Caco-2 (cell line): ENCODE measurements around the gene TINAGL1. TPM values are rescaled to one million over a fixed set of nuclear protein-coding genes. Genes with fewer than 3 reads are reported as not detected.

ENCODE experiments used
- BruUV-seq: library from RNA; stranded (reverse); fragments of 400-500 nt; replicated peaks from 2 replicates; lab custom pipeline; 2021; lab: Mats Ljungman, UMichigan
- CTCF ChIA-PET: fragments of 300-600 bp; sonication (Branson Sonifier 250); formaldehyde crosslinking; loops from one replicate; lab custom pipeline; 2022; ENCODE audit warnings: antibody characterized with exemption; lab: Charles Lee
- POLR2A ChIA-PET: fragments of 300-600 bp; sonication (Branson Sonifier 250); formaldehyde crosslinking; loops from one replicate; lab custom pipeline; 2022; ENCODE audit warnings: antibody characterized with exemption; lab: Charles Lee
- DNase-seq, 2 experiments: peaks; one replicate each; pipeline versions ENCODE4 v3.0.0 to v3.0.0-alpha.2; 2020 to 2022
- H3K27me3 ChIP-seq: replicated peaks from 2 replicates; pipeline ENCODE4 v1.6.0; 2011; ENCODE audit warnings: low read length; ENCODE audit not compliant: control insufficient read depth, insufficient read depth
- H3K36me3 ChIP-seq: 2 replicates; pipeline ENCODE4 v1.5.1; 2011; ENCODE audit warnings: low read length; ENCODE audit not compliant: control insufficient read depth, insufficient read depth
- H3K4me1 ChIP-seq: fragments of 250-450 bp; sonication (Bioruptor Pico); 2 replicates; pipeline ENCODE4 v1.5.1; 2020; ENCODE audit warnings: mild to moderate bottlenecking
- H3K4me3 ChIP-seq: 2 replicates; pipeline ENCODE4 v1.5.1; 2011; ENCODE audit warnings: low read depth, mild to moderate bottlenecking, control low read depth, low read length
- H3K9me3 ChIP-seq: fragments of 250-450 bp; sonication (Bioruptor Pico); 2 replicates; pipeline ENCODE4 v1.5.1; 2020; ENCODE audit warnings: mild to moderate bottlenecking, moderate library complexity
- H3K27ac Mint-ChIP-seq: one replicate; pipeline ENCODE4 v1.8.0; 2022; ENCODE audit warnings: mixed read lengths; ENCODE audit not compliant: unreplicated experiment
- H3K27me3 Mint-ChIP-seq: one replicate; pipeline ENCODE4 v1.8.0; 2022; ENCODE audit warnings: mixed read lengths; ENCODE audit not compliant: insufficient read depth, unreplicated experiment
- H3K36me3 Mint-ChIP-seq: one replicate; pipeline ENCODE4 v1.8.0; 2022; ENCODE audit warnings: mild to moderate bottlenecking, mixed read lengths; ENCODE audit not compliant: insufficient read depth, unreplicated experiment
- H3K4me1 Mint-ChIP-seq: one replicate; pipeline ENCODE4 v1.8.0; 2022; ENCODE audit warnings: low read depth, mixed read lengths; ENCODE audit not compliant: unreplicated experiment
- H3K4me3 Mint-ChIP-seq: one replicate; pipeline ENCODE4 v1.8.0; 2022; ENCODE audit warnings: mild to moderate bottlenecking, moderate library complexity, mixed read lengths; ENCODE audit not compliant: unreplicated experiment
- H3K9me3 Mint-ChIP-seq: one replicate; pipeline ENCODE4 v1.8.0; 2022; ENCODE audit warnings: mixed read lengths; ENCODE audit not compliant: unreplicated experiment
- CTCF ChIP-seq, 2 experiments: fragments of 200-600 bp in 1 of 2; IDR thresholded peaks; 1 replicate in 1 of 2; 2 replicates in 1 of 2; pipeline versions ENCODE4 v1.5.1 to v1.8.0; 2011 to 2022; ENCODE audit warnings: antibody characterized with exemption in 1 of 2, control low read depth in 1 of 2, inconsistent platforms in 1 of 2, low read depth in 1 of 2, low read length in 1 of 2, mild to moderate bottlenecking in 1 of 2, moderate library complexity in 1 of 2; ENCODE audit not compliant: insufficient read depth in 1 of 2, severe bottlenecking in 1 of 2, unreplicated experiment in 1 of 2
- intact Hi-C: fragments of 100-400 bp; cut with micrococcal nuclease; formaldehyde crosslinking; loops from one replicate; pipeline ENCODE4 v1.10.0; 2022; ENCODE audit not compliant: unreplicated experiment
- total RNA-seq: library from RNA; stranded (reverse); gene quantifications from 2 replicates; pipeline ENCODE4 v1.2.3, GENCODE V29; 2022

The TINAGL1 gene
- total RNA-seq, 1 experiment from 2014 or later, result 101 TPM

GRCh38 chr1:31620631-31621497 is 44.5 kb downstream of the TINAGL1 start:
- ChIA-PET CTCF (interaction anchor here (0.6 kb wide), 1 partner anchor 168 kb away, joined by 3 read pairs; no protein-coding TSS in a partner anchor), POLR2A (no interaction called here)
- Mint-ChIP-seq H3K9me3 (no peaks in the 10 kb centered on the region), H3K27me3 (no peaks in the 10 kb centered on the region), H3K27ac (no peak overlapping the region), H3K4me3 (no peak overlapping the region), H3K36me3 (no peaks in the 10 kb centered on the region), H3K4me1 (peaks cover 5% of the 10 kb centered on the region)
- Histone ChIP-seq H3K9me3 (no peaks in the 10 kb centered on the region), H3K4me3 (no peak overlapping the region), H3K4me1 (no peaks in the 10 kb centered on the region), H3K27me3 (no peaks in the 10 kb centered on the region), H3K36me3 (no peaks in the 10 kb centered on the region)
- no peak for TF ChIP-seq CTCF (IDR thresholded peaks at IDR 0.05; ENCODE audit: insufficient read depth in 1 of 2, low read depth in 1 of 2, low read length in 1 of 2, severe bottlenecking in 1 of 2, unreplicated experiment in 1 of 2)
- no TSS peak for BruUV-seq
- DNase-seq, result no peak
- intact Hi-C loops, result no loop called here

GRCh38 chr1:31621498-31621820 is 45.1 kb downstream of the TINAGL1 start:
- Mint-ChIP-seq H3K9me3 (no peaks in the 10 kb centered on the region), H3K27me3 (no peaks in the 10 kb centered on the region), H3K27ac (no peak overlapping the region), H3K4me1 (peaks cover 5% of the 10 kb centered on the region), H3K36me3 (no peaks in the 10 kb centered on the region), H3K4me3 (no peak overlapping the region)
- no peaks in the 10 kb centered on the region for H3K27me3 ChIP-seq
- ChIA-PET POLR2A (no interaction called here), CTCF (interaction anchor here (0.6 kb wide), 1 partner anchor 167 kb away, joined by 3 read pairs; no protein-coding TSS in a partner anchor)
- no peak for TF ChIP-seq CTCF (IDR thresholded peaks at IDR 0.05; ENCODE audit: insufficient read depth in 1 of 2, low read depth in 1 of 2, low read length in 1 of 2, severe bottlenecking in 1 of 2, unreplicated experiment in 1 of 2)
- BruUV-seq, result no TSS peak
- H3K9me3 ChIP-seq, result no peaks in the 10 kb centered on the region
- H3K4me3 ChIP-seq, result no peak overlapping the region
- intact Hi-C loops, result no loop called here
- no peaks in the 10 kb centered on the region for H3K4me1 ChIP-seq
- no peak for DNase-seq
- H3K36me3 ChIP-seq, result no peaks in the 10 kb centered on the region

DNA sequence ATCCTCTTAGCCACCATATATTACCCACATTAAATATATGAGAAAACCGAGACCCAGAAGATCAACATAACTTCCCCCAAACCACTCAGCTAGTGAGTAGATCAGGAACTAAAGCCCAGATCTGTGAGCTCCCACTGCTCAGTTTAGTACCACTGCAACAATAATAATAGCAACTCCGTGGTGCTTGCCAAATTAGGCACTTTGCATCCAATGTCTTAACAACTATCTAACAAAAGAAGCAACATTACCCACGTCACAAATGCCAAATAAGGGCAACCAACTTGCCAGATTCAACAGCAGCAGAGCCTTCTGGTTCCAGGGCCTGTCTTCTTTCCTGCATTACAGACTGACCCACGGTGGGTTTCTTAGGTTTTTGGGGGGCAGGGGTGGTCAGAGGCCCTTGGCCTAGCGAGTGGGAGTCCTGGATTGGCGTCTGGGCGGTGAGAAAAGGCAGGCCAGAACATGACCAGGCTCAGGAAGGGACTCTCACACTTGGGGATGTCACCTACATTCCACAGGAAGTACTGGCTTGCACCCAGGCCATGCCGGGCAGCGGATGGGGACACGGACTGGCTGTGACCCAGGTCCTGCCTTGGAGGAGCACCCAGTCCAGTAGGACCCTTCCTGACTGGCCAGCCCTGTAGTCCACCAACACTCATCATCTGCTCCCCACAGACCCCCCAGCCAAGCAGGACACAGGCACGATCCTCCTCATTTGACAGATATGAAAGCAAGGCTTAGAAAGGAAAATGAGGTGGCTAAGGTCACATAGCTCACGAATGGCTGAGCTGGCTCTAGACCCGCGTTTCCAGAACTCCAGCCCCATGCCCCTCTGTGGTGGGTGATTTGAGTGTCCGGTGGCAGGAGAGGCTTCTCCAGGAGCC is 45.8 kb downstream of the TINAGL1 start:
- ChIA-PET POLR2A (no interaction called here), CTCF (no interaction called here)
- no peak overlapping the region for H3K4me3 Mint-ChIP-seq
- H3K4me1 Mint-ChIP-seq, result peaks cover 4% of the 10 kb centered on the region
- intact Hi-C loops, result no loop called here
- H3K9me3 Mint-ChIP-seq, result no peaks in the 10 kb centered on the region
- no peaks in the 10 kb centered on the region for H3K9me3 ChIP-seq
- H3K36me3 ChIP-seq, result no peaks in the 10 kb centered on the region
- H3K4me1 ChIP-seq, result no peaks in the 10 kb centered on the region
- no peak for TF ChIP-seq CTCF (IDR thresholded peaks at IDR 0.05; ENCODE audit: insufficient read depth in 1 of 2, low read depth in 1 of 2, low read length in 1 of 2, severe bottlenecking in 1 of 2, unreplicated experiment in 1 of 2)
- BruUV-seq, result no TSS peak
- no peak overlapping the region for H3K4me3 ChIP-seq
- H3K27me3 ChIP-seq, result no peaks in the 10 kb centered on the region
- no peaks in the 10 kb centered on the region for H3K27me3 Mint-ChIP-seq
- DNase-seq, result no peak
- no peaks in the 10 kb centered on the region for H3K36me3 Mint-ChIP-seq
- H3K27ac Mint-ChIP-seq, result no peak overlapping the region
